A673 (cell line): Measurements from ENCODE around the gene SCEL. TPM values are rescaled to one million over a fixed set of nuclear protein-coding genes. Genes with fewer than 3 reads are reported as not detected.

Source experiments
- BruUV-seq: library from RNA; stranded (reverse); fragments of 400-500 nt; replicated peaks from 2 replicates; lab custom pipeline; 2021; lab: Mats Ljungman, UMichigan
- CTCF ChIA-PET: fragments of 300-600 bp; sonication (Branson Sonifier 250); formaldehyde crosslinking; loops from one replicate; lab custom pipeline; 2022; ENCODE audit warnings: antibody characterized with exemption; lab: Charles Lee
- POLR2A ChIA-PET: fragments of 300-600 bp; sonication (Branson Sonifier 250); formaldehyde crosslinking; loops from one replicate; lab custom pipeline; 2022; ENCODE audit warnings: antibody characterized with exemption; ENCODE audit not compliant: low non-redundant PET; lab: Charles Lee
- DNase-seq: peaks from one replicate; pipeline ENCODE4 v3.0.0-alpha.2; 2015; ENCODE audit warnings: low spot score
- H3K27ac ChIP-seq: fragments of 200-600 bp; sonication (generic); 2 replicates; pipeline ENCODE4 v1.5.1; 2016; ENCODE audit warnings: mixed run types, low read depth, mild to moderate bottlenecking, mixed read lengths, antibody characterized with exemption, low read length; ENCODE audit not compliant: poor library complexity, severe bottlenecking
- H3K27me3 ChIP-seq: fragments of 200-600 bp; sonication (generic); replicated peaks from 2 replicates; pipeline ENCODE4 v1.6.1; 2017; ENCODE audit warnings: mixed run types, low read depth, mild to moderate bottlenecking, mixed read lengths, antibody characterized with exemption, low read length; ENCODE audit not compliant: insufficient read depth, poor library complexity
- H3K36me3 ChIP-seq: fragments of 200-600 bp; sonication (generic); 2 replicates; pipeline ENCODE4 v1.6.1; 2016; ENCODE audit warnings: mixed run types, mild to moderate bottlenecking, mixed read lengths, antibody characterized with exemption, low read length; ENCODE audit not compliant: insufficient read depth, poor library complexity, severe bottlenecking
- H3K4me1 ChIP-seq: fragments of 200-600 bp; sonication (generic); 2 replicates; pipeline ENCODE4 v1.6.1; 2017; ENCODE audit warnings: mixed run types, mild to moderate bottlenecking, mixed read lengths, antibody characterized with exemption, low read length; ENCODE audit not compliant: insufficient read depth, poor library complexity, severe bottlenecking
- H3K4me3 ChIP-seq: fragments of 200-600 bp; sonication (generic); 2 replicates; pipeline ENCODE4 v1.5.1; 2016; ENCODE audit warnings: low read depth, mixed run types, mild to moderate bottlenecking, mixed read lengths, low read length; ENCODE audit not compliant: poor library complexity, severe bottlenecking
- H3K9me3 ChIP-seq: fragments of 200-600 bp; sonication (generic); 2 replicates; pipeline ENCODE4 v1.6.1; 2016; ENCODE audit warnings: mixed run types, low read depth, mild to moderate bottlenecking, mixed read lengths, antibody characterized with exemption, low read length; ENCODE audit not compliant: poor library complexity, severe bottlenecking
- CTCF ChIP-seq: fragments of 300-800, 200-600 bp; sonication (generic); conservative IDR thresholded peaks from 2 replicates; pipeline ENCODE4 v1.5.1; 2017; ENCODE audit warnings: low read depth, mild to moderate bottlenecking, antibody characterized with exemption, low read length, moderate library complexity, mixed read lengths
- EZH2 ChIP-seq: fragments of 200-600 bp; sonication (generic); IDR thresholded peaks from 2 replicates; pipeline ENCODE4 v1.6.1; 2017; ENCODE audit warnings: borderline replicate concordance, low read depth, mild to moderate bottlenecking, mixed read lengths, antibody characterized with exemption, low read length; ENCODE audit not compliant: poor library complexity, severe bottlenecking
- intact Hi-C: fragments of 100-400 bp; cut with micrococcal nuclease; formaldehyde crosslinking; loops from one replicate; pipeline ENCODE4 v1.10.0; 2022; ENCODE audit not compliant: unreplicated experiment
- total RNA-seq: library from RNA; stranded (reverse); gene quantifications from 2 replicates; pipeline ENCODE4 v1.2.3, GENCODE V29; 2021

The SCEL gene
- total RNA-seq, 1 experiment from 2014 or later, result not detected

GRCh38 chr13:77522444-77522843 is 13.1 kb upstream of the SCEL start:
- Histone ChIP-seq H3K4me3 (no peak overlapping the region), H3K4me1 (peaks cover 41% of the 10 kb centered on the region), H3K9me3 (no peaks in the 10 kb centered on the region), H3K36me3 (no peaks in the 10 kb centered on the region), H3K27ac (peak overlapping the region; percentile 63), H3K27me3 (no peaks in the 10 kb centered on the region)
- intact Hi-C loops, result loop anchor here (1.0 kb wide), 1 partner anchor 43 kb away; no protein-coding TSS in a partner anchor
- ChIA-PET POLR2A (no interaction called here), CTCF (interaction anchor here (1.0 to 1.1 kb wide), 2 partner anchors 40 to 42 kb away, joined by 3 to 8 read pairs; no protein-coding TSS in a partner anchor)
- DNase-seq, result no peak
- no TSS peak for BruUV-seq
- no peak for TF ChIP-seq EZH2
- TF ChIP-seq CTCF, result no peak

GRCh38 chr13:77523386-77523785 is 12.1 kb upstream of the SCEL start:
- no peak for TF ChIP-seq CTCF
- TF ChIP-seq EZH2, result no peak
- H3K4me3 ChIP-seq, result no peak overlapping the region
- POLR2A ChIA-PET, result no interaction called here
- H3K9me3 ChIP-seq, result no peaks in the 10 kb centered on the region
- H3K36me3 ChIP-seq, result no peaks in the 10 kb centered on the region
- DNase-seq, result no peak
- no peak overlapping the region for H3K27ac ChIP-seq
- H3K4me1 ChIP-seq, result peaks cover 32% of the 10 kb centered on the region
- CTCF ChIA-PET, result no interaction called here
- intact Hi-C loops, result no loop called here
- H3K27me3 ChIP-seq, result no peaks in the 10 kb centered on the region
- no TSS peak for BruUV-seq

- no peak overlapping the region for H3K27ac ChIP-seq
- BruUV-seq, result no TSS peak
- POLR2A ChIA-PET, result no interaction called here
- no peaks in the 10 kb centered on the region for H3K9me3 ChIP-seq
- no peak overlapping the region for H3K4me3 ChIP-seq
- H3K36me3 ChIP-seq, result no peaks in the 10 kb centered on the region
- CTCF ChIA-PET, result no interaction called here
- DNase-seq, result no peak
- H3K27me3 ChIP-seq, result no peaks in the 10 kb centered on the region
- peaks cover 25% of the 10 kb centered on the region for H3K4me1 ChIP-seq
- intact Hi-C loops, result no loop called here
- TF ChIP-seq EZH2 (no peak), CTCF (no peak)
Observed at GRCh38 chr13:77523834-77524728, 11.4 kb upstream of the SCEL start.
